ENCODE results near the gene HEPACAM.

- TF ChIP-seq CTCF (IDR thresholded peaks at IDR 0.05 in 4 of 5, conservative IDR thresholded peaks at IDR 0.05 in 1 of 5) (no peak), POLR2A (IDR thresholded peaks at IDR 0.05) (no peak)
Observed at GRCh38 chr11:124920356-124920755, 15.5 kb downstream of the HEPACAM start.
